GM23248 (cell line): ENCODE measurements around the gene TGFBR1. TPM values are rescaled to one million over a fixed set of nuclear protein-coding genes. Genes with fewer than 3 reads are reported as not detected.
"Not testable (repeated sequence)": the region's sequence is repeated elsewhere in the genome, so short reads cannot be mapped to it uniquely, and the experiment has no call there.

Source experiments
- DNase-seq: peaks from one replicate; pipeline ENCODE4 v3.0.0-alpha.2; 2015
- H2AFZ ChIP-seq: fragments of 200-600 bp; sonication (generic); 2 replicates; pipeline ENCODE4 v1.6.1; 2016; ENCODE audit warnings: antibody characterized with exemption
- H3F3A ChIP-seq: fragments of 200-600 bp; sonication (generic); 2 replicates; pipeline ENCODE4 v1.6.1; 2016; ENCODE audit warnings: mild to moderate bottlenecking, antibody characterized with exemption, mixed run types; ENCODE audit not compliant: insufficient read depth
- H3K27ac ChIP-seq: fragments of 200-600 bp; sonication (generic); 2 replicates; pipeline ENCODE4 v1.5.1; 2016; ENCODE audit warnings: mild to moderate bottlenecking
- H3K27me3 ChIP-seq: fragments of 200-600 bp; sonication (generic); replicated peaks from 2 replicates; pipeline ENCODE4 v1.6.1; 2016; ENCODE audit warnings: mild to moderate bottlenecking; ENCODE audit not compliant: insufficient read depth
- H3K36me3 ChIP-seq: fragments of 200-600 bp; sonication (generic); 2 replicates; pipeline ENCODE4 v1.6.1; 2016; ENCODE audit warnings: low read depth, mild to moderate bottlenecking
- H3K4me1 ChIP-seq: fragments of 200-600 bp; sonication (generic); 2 replicates; pipeline ENCODE4 v1.6.1; 2016; ENCODE audit warnings: mild to moderate bottlenecking; ENCODE audit not compliant: insufficient read depth
- H3K4me2 ChIP-seq: fragments of 200-600 bp; sonication (generic); one replicate; pipeline ENCODE4 v1.6.1; 2016; ENCODE audit warnings: mild to moderate bottlenecking; ENCODE audit not compliant: unreplicated experiment
- H3K4me3 ChIP-seq: fragments of 200-600 bp; sonication (generic); 2 replicates; pipeline ENCODE4 v1.5.1; 2016; ENCODE audit warnings: mild to moderate bottlenecking
- H3K79me2 ChIP-seq: fragments of 200-600 bp; sonication (generic); 2 replicates; pipeline ENCODE4 v1.6.1; 2016; ENCODE audit warnings: mild to moderate bottlenecking; ENCODE audit not compliant: insufficient read depth
- H3K9ac ChIP-seq: fragments of 200-600 bp; sonication (generic); 2 replicates; pipeline ENCODE4 v1.6.1; 2016; ENCODE audit warnings: mild to moderate bottlenecking
- H3K9me2 ChIP-seq: fragments of 200-600 bp; sonication (generic); 2 replicates; pipeline ENCODE4 v1.6.1; 2016; ENCODE audit warnings: mixed run types, mild to moderate bottlenecking, moderate library complexity; ENCODE audit not compliant: insufficient read depth
- H3K9me3 ChIP-seq: fragments of 200-600 bp; sonication (generic); one replicate; pipeline ENCODE4 v1.6.1; 2017; ENCODE audit warnings: low read depth
- H4K20me1 ChIP-seq: fragments of 200-600 bp; sonication (generic); 2 replicates; pipeline ENCODE4 v1.6.0; 2016; ENCODE audit not compliant: insufficient read depth
- EZH2 ChIP-seq: fragments of 200-600 bp; sonication (generic); IDR thresholded peaks from 2 replicates; pipeline ENCODE4 v1.6.1; 2018; ENCODE audit warnings: antibody characterized with exemption, mild to moderate bottlenecking; ENCODE audit not compliant: insufficient read depth, poor library complexity, severe bottlenecking
- EZH2phosphoT487 ChIP-seq: fragments of 200-600 bp; sonication (generic); IDR thresholded peaks from 2 replicates; pipeline ENCODE4 v1.6.1; 2018; ENCODE audit warnings: antibody characterized with exemption, moderate library complexity, mild to moderate bottlenecking, low read depth; ENCODE audit not compliant: insufficient read depth
- WGBS, 2 experiments: methylation state at CpG; one replicate each; pipeline ENCODE4 v1.1.6; 2015 to 2017; ENCODE audit warnings: low lambda C conversion rate in 2 of 2, low coverage in 1 of 2; ENCODE audit errors: missing lambda C conversion rate in 2 of 2; 5-methylcytosine and 5-hydroxymethylcytosine counted together
- in situ Hi-C: fragments of 300-500 bp; cut with MboI; formaldehyde crosslinking; loops from 2 replicates; pipeline ENCODE4 v1.15.0; 2020
- polyA plus RNA-seq: library from polyadenylated mRNA; unstranded; fragments of >200 nt; fragmentation: Nextera tagmentation; extraction: Ambion mirVana; gene quantifications from 2 replicates; pipeline ENCODE4 v1.2.1, GENCODE V29; 2016
- total RNA-seq: library from RNA; depleted of rRNA; stranded (reverse); fragments of >200 nt; shearing (Covaris generic); gene quantifications from 2 replicates; pipeline ENCODE4 v1.2.3, GENCODE V29; 2014

TGFBR1 gene
- total and polyA plus RNA-seq, 2 experiments from 2014 or later: 46.3 to 73.9 TPM

DNA sequence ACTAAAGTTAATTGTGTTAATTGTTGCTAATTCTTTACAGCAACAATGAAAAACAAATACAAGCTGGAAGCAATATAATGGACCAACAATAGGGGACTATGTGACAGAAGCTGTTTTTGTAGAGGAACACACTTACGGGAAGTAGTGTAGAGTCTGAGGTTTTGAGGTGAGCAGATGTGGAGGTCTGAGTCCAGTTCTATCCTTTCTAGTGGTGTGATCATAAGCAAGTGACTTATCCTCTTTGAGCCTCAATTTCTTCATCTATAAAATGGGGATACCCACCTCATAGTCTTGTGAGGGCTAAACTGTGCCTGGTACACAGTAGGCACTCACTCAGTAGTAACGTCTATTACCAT, 88.5 kb downstream of the TGFBR1 start:
- TF ChIP-seq EZH2phosphoT487 (no peak), EZH2 (no peak)
- H3K9me2 ChIP-seq: no peaks in the 10 kb centered on the region
- H3K36me3 ChIP-seq: no peaks in the 10 kb centered on the region
- no peaks in the 10 kb centered on the region for H3K79me2 ChIP-seq
- no peaks in the 10 kb centered on the region for H3K9me3 ChIP-seq
- H3F3A ChIP-seq: peaks cover 12% of the 10 kb centered on the region
- H3K27ac ChIP-seq: no peak overlapping the region
- H2AFZ ChIP-seq: no peak overlapping the region
- WGBS, 2 experiments: 64 to 69% methylated on average over 2 of the region's 2 CpGs
- in situ Hi-C loops: loop anchor here (25.0 kb wide), 1 partner anchor 1019 kb away; no protein-coding TSS in a partner anchor
- H3K4me3 ChIP-seq: no peak overlapping the region
- H3K27me3 ChIP-seq: 0 out of 2 replicates have a peak, but pooled peaks cover 4% of the 10 kb centered on the region
- no peak overlapping the region for H3K4me2 ChIP-seq
- H4K20me1 ChIP-seq: no peaks in the 10 kb centered on the region
- no peaks in the 10 kb centered on the region; the same call in 1 of the 2 replicates for H3K4me1 ChIP-seq
- H3K9ac ChIP-seq: no peak overlapping the region
- no peak for DNase-seq

GRCh38 chr9:99196484-99196883, 91.6 kb downstream of the TGFBR1 start:
- not testable (repeated sequence) for DNase-seq, H3K9ac ChIP-seq, H3K9me3 ChIP-seq, H3K9me2 ChIP-seq, H3K27ac ChIP-seq, H3K36me3 ChIP-seq, H3K4me2 ChIP-seq, H3K4me3 ChIP-seq, H2AFZ ChIP-seq, H3K27me3 ChIP-seq, H3K79me2 ChIP-seq, H3K4me1 ChIP-seq, H4K20me1 ChIP-seq
- WGBS, 2 experiments: 74 to 75% methylated on average over 5 of the region's 5 CpGs
- H3F3A ChIP-seq: peaks cover 12% of the 10 kb centered on the region
- in situ Hi-C loops: loop anchor here (25.0 kb wide), 1 partner anchor 1016 kb away; no protein-coding TSS in a partner anchor

- Histone ChIP-seq H3K9me2 (no peaks in the 10 kb centered on the region), H3K27ac (no peak overlapping the region), H3K4me3 (no peak overlapping the region), H3K9ac (no peak overlapping the region), H2AFZ (no peak overlapping the region), H3K79me2 (no peaks in the 10 kb centered on the region), H3K9me3 (no peaks in the 10 kb centered on the region), H4K20me1 (no peaks in the 10 kb centered on the region), H3K4me1 (no peaks in the 10 kb centered on the region; the same call in 1 of the 2 replicates), H3K27me3 (no peaks in the 10 kb centered on the region), H3K36me3 (no peaks in the 10 kb centered on the region), H3F3A (peaks cover 12% of the 10 kb centered on the region), H3K4me2 (no peak overlapping the region)
- in situ Hi-C loops: loop anchor here (25.0 kb wide), 1 partner anchor 1015 kb away; no protein-coding TSS in a partner anchor
- DNase-seq: no peak
- TF ChIP-seq EZH2phosphoT487 (no peak), EZH2 (no peak)
- 75 to 85% methylated on average over 3 of the region's 3 CpGs for WGBS, 2 experiments
These were observed 92.3 kb downstream of the TGFBR1 start for GRCh38 chr9:99197124-99197630.

DNA sequence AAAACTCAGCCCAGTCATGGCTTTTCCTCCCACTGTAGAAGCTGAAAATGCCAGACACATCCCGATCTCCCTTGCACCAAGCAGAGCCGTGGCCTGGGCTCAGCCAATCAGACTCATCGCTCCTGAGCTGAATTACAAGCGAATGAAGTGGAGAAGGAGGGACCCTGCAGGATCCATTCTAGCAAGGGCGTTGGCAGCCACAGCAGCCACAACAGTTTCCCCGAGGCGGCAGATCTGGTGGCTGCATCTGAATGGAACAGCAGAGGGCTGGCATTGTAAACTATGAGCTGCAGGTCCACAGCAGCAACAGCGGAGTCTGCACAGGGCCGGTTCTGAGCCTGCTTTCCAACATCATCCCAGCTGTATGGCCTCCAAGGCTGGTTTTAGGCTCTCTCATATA, 93.1 kb downstream of the TGFBR1 start:
- H4K20me1 ChIP-seq: no peaks in the 10 kb centered on the region
- no peaks in the 10 kb centered on the region for H3K9me3 ChIP-seq
- 67 to 73% methylated on average over 9 of the region's 9 CpGs for WGBS, 2 experiments
- H3K36me3 ChIP-seq: no peaks in the 10 kb centered on the region
- no peak overlapping the region for H2AFZ ChIP-seq
- H3K4me1 ChIP-seq: no peaks in the 10 kb centered on the region; the same call in 1 of the 2 replicates
- peaks cover 6% of the 10 kb centered on the region for H3F3A ChIP-seq
- H3K9me2 ChIP-seq: no peaks in the 10 kb centered on the region
- H3K27me3 ChIP-seq: no peaks in the 10 kb centered on the region
- no peak for DNase-seq
- no peak for TF ChIP-seq EZH2
- TF ChIP-seq EZH2phosphoT487: no peak
- no peak overlapping the region for H3K4me2 ChIP-seq
- in situ Hi-C loops: loop anchor here (25.0 kb wide), 1 partner anchor 1014 kb away; no protein-coding TSS in a partner anchor
- H3K4me3 ChIP-seq: no peak overlapping the region
- H3K79me2 ChIP-seq: no peaks in the 10 kb centered on the region
- no peak overlapping the region for H3K9ac ChIP-seq
- H3K27ac ChIP-seq: no peak overlapping the region
